GM18498 (cell line): Measurements from ENCODE around the gene PLEK2.
"Not testable (repeated sequence)": the region's sequence is repeated elsewhere in the genome, so short reads cannot be mapped to it uniquely, and the experiment has no call there.

Source experiments
- ATAC-seq: cut with Tn5 transposase; IDR thresholded peaks from one replicate; pipeline ENCODE4 v1.9.1; 2021; ENCODE audit warnings: mild to moderate bottlenecking, moderate library complexity; ENCODE audit not compliant: unreplicated experiment

Gene PLEK2

DNA sequence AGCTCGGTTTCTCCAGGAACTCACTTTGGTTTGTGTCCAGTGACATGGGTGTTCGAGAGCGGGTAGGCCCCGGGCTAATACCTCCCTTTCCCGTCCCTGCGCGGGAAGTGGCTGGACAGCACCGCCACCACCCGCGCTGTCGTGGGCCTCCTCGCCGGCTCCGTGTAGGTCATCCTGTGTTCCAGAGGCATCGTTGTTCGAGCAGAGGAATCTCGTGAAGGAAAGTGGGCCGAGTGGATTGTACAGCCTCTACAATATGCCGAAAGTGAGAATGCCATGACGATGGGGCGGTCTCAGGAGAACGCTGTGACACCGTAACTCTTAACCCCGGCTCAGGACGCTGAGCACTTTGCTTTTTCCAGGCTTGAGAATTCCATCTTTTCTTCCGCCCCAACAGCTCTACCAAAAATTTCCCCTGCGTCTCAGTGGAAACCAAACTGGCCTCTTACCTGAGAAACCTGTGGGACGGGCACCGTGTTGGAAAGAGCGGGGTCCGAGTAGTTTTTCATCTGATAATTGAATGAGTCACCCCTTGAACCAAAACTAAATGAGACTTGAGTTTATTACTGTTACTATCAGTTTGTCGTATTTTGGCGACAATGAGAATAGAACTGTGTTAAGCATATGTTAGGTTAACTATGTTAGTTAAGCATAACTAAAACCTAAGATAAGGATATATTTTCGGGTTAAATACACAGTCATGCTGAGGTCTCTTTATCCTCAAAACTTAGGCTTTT lies 51.3 kb downstream of the PLEK2 start:
- peak; percentile 31 for ATAC-seq

DNA sequence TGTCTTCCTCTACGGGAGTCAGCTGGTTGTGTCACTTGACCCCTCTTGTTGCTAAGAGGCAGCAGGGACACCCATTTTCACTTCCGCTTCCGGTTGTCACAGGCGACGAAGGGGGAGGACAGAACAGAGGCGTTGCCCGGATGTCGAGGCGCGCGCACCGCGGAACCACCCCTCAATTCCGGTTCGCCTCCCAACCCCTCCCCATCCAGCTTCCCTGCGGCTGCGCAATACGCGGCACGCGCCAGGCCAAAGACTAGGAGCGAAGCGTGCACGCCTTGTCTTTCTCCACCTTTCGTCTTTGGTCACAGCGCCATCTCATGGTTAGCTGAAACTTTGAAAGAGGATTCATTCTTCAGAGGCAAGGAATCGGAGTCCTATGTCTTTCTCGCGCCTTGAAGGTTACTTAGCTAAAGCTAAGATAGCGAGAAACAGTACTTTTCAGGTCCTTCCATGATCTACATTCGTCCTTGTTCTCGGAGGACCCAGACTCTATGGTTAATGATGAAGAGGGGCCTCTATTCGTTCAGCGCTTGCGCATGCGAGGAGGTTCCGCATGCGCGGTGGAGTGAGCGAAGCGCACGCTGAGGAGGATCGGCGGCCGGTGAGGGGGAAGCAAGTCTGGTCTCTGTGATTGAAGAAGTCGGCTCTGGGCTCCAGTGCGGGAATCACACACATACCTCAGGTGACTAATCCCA lies 52.0 kb downstream of the PLEK2 start, which contains the start of the genes ATP6V1D and EIF2S1:
TSS of gene ATP6V1D (minus strand) at position 30 of the 695 bp plus-strand sequence. CDS start 106 bp downstream, outside the sequence.
TSS of gene EIF2S1 (plus strand) at position 554 of the 695 bp plus-strand sequence. CDS start 4,440 bp downstream, outside the sequence.
- peak; percentile 89 for ATAC-seq

DNA sequence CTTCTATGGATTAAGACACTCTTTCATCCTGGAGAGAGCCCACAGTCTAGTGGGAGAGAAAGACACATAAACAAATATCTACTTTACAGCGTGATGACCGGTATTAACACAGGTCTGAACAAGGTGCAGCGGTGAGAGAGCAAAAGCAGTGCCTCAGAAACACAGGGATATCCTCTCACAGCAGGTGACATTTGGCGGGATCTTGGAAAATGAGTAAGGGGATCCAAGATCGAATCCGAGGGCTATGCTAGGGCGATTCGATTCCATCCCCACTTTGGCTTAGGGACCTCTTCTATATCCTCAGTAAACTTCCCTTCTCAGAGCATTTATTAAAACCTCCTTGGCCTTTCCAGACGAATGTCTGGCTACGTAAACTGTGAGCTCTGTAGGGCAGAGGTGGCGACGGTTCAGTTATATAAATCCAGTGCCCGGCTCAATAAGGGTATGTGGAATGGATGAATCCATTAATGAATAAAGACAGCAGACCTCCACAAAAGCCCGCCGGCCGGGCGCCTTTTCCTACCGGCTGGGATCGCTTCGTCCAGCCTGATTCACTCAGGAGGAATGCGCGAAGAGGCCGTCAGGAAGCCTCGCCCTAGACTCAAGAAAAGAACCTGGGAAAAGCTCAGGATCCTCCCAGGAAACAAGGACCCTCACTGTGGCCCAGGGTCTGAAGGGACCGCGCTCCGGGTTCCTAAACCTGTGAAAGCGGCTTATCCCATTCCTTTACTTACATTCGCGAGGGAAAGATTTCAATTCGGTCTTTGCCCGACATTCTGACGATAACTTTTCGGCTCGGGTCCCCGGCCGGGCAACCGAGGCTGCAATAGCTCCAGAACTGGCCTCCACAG lies 52.8 kb downstream of the PLEK2 start:
- ATAC-seq, result peak; percentile 0

DNA sequence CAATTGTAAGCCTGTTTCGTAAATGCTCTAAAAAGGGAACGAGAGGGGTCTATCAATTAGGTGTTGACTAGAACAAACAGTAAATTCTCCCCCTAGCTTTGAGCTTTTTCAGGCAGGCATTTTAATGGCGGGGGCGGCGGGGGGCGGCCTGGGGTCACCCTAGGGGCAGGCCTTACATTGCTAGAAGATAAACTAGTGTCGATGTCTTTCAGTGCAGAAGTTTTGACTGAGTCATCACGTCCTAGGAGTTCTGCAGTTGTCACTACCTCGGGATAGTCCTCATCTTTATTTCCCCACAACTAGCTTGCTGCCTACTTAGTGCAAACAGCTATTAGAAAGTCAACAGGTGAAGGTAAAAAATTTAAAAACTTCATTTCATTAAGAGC lies 54.0 kb downstream of the PLEK2 start:
- ATAC-seq, result no peak

DNA sequence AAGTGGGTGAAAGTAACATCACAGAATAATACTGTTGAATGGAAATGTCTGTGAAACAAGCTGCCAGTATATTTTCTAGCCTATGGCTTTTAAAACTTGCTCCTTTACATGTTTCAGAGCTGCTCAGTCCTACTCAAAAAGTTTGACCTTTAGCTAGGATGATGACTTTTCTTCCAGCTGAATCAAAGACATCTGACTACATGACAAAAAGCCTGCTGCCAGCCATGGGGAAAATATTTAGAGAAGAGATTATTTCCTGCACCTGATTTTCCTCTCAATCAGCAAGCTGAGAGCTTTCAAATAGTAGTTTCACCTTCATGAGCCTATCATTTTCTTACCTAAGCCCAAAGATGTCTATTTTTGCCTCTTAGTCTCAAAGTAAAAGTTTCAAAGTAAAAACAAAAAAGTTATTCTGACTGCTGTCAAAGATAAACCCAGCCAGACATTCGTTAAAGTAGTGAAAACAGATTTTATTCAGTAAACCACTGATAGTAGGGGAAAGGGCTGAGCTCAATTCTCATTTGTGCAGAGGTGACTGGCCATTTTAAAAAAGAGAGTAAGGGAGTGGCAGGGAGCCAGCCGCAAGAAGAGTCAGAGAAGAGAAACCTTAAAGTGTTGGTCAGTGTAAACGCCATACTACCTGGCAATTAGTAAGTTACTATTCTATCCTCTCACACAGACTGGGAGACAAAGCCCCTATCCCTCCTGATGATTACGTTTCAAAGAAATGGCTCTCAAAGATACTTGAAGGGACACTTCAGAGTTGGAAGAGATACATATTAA lies 54.6 kb downstream of the PLEK2 start:
- no peak for ATAC-seq

DNA sequence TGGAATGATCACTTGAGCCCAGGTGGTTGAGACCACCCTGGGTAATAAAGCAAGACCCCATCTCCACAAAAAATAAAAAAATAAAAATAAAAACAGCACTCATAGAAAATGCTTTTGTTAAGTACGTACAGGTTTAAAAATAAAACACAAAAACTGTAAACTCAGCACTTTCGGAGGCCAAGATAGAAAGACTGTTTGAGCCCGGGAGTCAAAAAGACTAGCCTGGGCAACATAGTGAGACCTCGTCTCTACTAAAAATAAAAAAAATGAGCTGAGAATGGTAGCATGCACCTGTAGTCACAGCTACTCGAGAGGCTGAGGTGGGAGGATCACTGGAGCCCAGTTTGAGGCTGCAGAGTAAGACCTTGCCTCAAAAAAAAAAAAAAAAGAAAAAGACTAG lies 59.9 kb downstream of the PLEK2 start:
- no peak for ATAC-seq

DNA sequence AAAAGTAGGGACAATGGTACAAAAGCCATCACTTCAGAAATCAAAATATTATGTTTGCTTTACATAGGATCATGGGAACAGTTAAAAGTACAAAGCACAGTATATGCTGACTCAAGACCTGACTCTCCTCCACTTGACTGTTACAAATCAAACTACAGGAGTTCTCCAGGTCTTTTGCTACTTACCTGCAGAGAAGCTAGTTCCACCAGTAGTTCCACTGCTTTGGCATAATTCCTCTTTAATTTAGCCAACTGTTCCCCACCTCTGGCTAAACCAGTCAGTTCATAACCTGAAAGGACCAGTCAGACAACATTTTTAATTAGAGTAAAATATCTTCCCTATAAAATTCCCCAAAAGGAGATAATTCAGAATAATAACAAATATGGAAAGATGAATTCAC lies 66.4 kb downstream of the PLEK2 start:
- ATAC-seq, result no peak

DNA sequence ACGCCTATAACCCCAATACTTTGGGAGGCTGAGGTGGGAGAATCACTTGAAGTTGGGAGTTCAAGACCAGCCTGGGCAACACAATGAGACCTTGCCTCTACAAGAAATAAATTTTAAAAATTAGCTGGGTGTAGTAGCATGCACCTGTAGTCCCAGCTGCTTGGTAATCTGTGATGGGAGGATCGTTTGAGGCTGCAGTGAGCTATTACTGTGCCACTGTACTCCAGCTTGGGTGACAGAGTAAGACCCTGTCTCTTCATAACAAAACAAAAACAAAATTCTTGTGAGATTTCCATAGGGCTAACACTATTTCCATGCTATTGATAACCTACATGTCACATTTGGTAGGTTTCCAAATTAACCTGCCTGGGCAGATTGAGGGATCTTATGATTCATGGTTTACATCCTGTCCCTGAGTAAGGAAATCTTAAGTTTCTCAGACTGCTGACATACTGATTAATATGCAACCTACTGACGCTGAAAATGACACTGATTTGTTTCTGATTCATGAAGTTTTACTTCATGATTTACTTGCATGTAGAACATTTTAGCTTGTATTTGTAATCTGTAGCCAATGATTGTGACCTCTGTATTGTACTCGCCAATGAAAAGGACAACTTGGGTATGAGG lies 68.2 kb downstream of the PLEK2 start:
- ATAC-seq, result no peak

DNA sequence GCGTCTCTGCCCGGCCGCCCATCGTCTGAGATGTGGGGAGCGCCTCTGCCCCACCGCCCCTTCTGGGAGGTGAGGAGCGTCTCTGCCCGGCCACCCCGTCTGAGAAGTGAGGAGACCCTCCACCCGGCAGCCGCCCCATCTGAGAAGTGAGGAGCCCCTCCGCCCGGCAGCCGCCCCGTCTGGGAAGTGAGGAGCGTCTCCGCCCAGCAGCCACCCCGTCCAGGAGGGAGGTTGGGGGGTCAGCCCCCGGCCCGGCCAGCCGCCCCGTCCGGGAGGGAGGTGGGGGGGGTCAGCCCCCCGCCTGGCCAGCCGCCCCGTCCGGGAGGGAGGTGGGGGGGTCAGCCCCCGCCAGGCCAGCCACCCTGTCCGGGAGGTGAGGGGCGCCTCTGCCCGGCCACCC lies 70.7 kb downstream of the PLEK2 start:
- ATAC-seq, result not testable (repeated sequence)
